NCI-H748 (cell line): Measurements from ENCODE around the gene CDC14B.
A peak's percentile ranks its signal among the peaks of the same experiment; 100 is the strongest.
"Not testable (repeated sequence)": the region's sequence is repeated elsewhere in the genome, so short reads cannot be mapped to it uniquely, and the experiment has no call there.

Source experiments
- DNase-seq: peaks from one replicate; lab custom pipeline; 2025; ENCODE audit not compliant: unreplicated experiment; lab: John Stamatoyannopoulos, UW

Gene CDC14B

DNA sequence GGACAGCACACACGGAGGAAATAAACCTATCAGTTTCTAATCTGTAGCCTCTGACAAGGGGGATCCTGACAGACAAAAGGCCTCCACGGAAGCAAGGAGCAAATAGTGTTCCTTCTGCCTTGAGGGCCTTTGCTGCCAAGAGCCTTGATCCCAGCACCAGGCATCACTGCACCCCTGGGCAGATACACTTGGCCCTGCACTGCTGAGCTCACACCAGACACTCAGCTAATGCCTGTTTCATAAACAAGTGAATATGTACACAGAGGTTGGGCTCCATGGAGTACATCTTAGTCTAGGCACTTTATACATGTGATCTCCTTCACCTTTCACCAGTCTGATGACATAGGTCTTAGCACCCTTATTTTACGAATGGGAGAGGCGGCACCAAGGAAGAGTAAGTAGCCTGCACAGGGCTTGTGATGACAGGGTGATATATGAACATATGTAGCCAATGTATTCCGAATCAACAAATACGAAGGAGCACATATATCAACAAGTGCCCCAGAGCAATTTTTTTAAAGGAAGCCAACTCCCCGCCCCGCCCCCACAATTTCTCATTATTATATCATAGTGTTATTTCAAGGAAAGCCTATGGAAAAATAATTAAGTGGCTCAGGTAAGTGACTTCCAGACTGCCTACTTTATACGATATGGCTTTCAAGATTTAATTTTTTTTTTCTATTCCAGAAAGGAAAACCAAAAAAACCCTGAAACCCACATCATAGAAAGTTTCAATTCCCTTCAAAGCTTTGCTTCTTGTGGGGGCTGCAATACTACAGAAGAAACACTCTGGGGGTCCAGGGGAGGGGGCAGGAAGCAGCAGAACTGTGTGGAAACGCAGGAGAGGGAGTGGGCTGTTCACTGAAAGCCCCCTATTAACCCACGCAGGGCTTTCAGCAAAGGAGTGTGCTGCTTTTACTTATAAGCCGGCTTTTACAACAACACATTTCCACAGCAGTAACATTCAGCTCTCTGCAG is 32.0 kb downstream of the CDC14B start:
- DNase-seq = no peak

- no peak for DNase-seq
These were observed 34.2 kb downstream of the CDC14B start for GRCh38 chr9:96585426-96585825.

- DNase-seq = not testable (repeated sequence)
These were observed 37.4 kb downstream of the CDC14B start for GRCh38 chr9:96582199-96582598.

- no peak for DNase-seq
These were observed 37.9 kb downstream of the CDC14B start for GRCh38 chr9:96581786-96582185.

- DNase-seq = no peak
These were observed 38.3 kb downstream of the CDC14B start for GRCh38 chr9:96581301-96581700.

- no peak for DNase-seq
These were observed 44.7 kb downstream of the CDC14B start for GRCh38 chr9:96574931-96575351.

GRCh38 chr9:96574455-96574854 is 45.2 kb downstream of the CDC14B start:
- DNase-seq = no peak

- peak; percentile 55 for DNase-seq
These were observed 52.4 kb downstream of the CDC14B start for GRCh38 chr9:96567203-96567700.

DNA sequence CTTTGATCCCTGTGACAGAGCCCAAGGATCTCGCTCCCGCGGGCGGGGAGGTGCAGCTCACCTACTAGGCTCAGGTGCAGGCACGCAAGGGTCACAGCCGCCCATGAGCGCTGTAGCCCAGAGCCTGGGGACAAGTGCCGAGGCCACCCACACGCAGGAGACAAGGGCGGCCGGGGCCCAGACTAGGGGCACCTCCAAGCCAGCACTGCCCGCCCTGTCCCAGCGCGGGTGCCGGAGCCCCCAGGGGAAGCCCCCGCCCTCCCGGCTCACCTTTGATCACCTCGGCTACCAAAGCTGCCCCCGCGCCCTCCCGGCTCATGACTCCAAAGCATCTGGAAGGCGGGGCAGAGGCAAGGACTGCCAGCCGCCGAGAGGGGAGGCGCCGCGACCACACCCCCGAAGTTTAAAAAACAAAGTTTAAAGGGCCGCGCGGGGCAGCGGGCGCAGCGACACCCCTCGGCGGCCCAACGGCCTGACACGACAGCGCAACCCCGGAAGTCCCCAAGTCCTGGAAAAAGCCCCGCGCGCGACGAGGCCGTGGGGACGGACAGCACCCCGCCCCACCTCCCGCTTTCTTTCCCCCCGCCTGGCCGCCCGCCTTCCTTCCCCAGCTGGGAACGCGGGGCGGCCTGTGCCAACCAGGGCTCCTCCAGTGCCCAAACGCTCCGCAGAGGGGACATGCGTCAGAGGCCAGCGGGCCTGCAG is 53.0 kb downstream of the CDC14B start:
- peak; percentile 55 for DNase-seq

DNA sequence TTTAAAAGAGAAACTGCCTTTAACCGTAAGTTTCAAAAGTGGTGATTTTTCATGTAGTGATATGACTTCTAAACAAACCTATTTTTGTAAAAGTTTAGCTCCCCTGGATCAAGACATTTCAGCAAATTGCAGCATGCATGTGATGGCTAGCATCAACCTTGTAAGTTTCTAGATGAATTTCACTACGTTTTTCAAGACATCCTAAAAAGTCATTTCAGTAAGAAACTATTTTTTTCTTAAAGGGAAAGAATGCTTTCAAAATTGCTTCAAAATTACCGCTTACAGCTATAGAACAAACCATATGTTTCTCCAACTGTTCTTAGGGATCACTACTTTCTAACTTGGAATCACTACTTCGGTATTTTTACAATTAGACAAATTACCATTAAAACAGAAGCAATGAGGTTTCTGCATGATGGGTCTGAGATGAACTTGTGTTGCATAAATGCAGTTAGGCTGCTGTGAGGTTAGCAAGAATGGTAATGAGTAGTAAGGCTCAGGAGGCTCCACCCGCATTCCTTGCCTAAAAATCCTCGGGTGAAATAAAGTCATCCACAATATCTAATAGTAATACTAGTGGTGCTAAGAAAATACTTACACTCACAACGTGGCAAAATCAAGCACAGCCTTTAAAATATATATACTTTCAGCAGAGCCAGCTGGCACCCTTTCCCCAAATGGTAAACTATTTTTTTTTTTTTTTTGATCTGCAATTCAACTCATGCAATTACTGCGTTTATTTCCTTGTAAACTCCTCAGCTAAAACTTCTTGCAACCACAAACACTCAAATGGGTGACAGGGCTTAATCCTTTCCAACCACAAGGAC is 53.8 kb downstream of the CDC14B start:
- no peak for DNase-seq

DNA sequence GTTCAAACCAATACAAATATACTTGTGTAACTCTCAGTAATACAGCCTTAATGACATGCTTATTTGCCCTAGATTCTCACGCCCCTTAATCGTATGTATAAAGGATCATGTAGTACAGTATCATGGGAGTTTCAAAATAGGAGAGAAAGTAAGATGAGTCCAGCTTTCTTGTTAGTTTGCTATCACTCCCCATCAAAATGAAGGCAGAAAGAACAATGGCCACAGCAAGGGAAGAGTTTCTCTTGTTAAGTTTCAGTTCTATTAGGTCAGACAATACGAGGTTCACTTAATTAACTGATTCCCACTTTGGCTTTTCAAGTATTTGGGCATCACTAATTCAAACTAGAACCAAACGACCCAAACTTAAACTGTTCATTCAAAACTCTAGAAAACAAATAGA is 55.4 kb downstream of the CDC14B start:
- DNase-seq = no peak

- DNase-seq = no peak
These were observed 60.2 kb downstream of the CDC14B start for GRCh38 chr9:96559339-96559943.

DNA sequence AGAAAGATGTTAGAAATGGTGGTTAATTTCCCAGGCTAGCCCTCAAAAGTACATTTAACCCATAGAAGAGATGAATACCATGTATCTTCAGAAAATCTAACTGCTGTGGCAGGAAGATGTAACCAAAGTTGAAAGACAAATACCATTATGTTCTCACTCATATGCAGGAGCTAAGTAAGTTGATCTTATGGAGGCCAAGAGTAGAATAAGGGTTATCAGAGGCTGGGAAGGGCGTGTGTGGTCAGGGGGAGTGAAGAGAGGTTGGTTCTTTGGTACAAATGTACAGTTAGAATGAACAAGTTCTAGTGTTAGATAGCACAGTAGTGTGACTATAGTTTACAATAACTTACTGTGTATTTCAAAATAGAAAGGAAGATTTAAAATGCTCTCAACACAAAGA is 61.7 kb downstream of the CDC14B start:
- DNase-seq = no peak

DNA sequence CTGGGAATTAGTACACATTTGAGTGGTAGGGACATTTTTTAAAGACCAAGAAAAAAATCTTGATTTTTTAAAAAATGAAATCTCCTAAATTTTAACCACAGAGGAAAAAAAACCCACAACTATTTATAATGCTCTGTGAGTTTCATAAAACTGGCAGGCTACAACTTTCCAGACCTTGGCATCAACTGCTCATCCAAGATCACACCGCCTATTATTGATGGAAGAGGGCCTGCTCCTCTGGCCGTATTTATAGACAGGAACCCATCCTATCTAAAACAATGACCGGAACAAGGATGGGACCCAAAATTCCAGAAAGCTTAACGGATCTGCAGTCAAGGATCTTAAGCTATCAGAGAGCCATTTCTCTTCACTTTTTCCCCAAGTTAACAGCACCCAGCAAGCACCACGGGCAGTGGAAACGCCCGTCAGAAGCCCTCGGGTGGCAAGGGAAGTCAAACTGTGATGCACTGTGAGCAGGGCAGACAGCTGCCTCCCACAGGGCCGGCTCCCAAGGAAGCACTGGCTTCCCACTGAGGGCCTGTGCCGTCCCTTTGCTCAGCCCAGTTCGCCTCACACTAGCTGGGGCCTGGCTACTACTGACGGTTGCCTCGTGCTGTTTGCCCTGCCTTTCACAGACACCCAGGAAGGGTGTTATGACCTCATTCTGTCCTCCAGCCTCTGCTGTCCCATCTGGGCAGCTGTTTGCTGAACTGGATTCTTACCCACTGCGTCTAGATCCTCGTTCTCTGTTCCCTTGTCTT is 62.8 kb downstream of the CDC14B start:
- DNase-seq = no peak

DNA sequence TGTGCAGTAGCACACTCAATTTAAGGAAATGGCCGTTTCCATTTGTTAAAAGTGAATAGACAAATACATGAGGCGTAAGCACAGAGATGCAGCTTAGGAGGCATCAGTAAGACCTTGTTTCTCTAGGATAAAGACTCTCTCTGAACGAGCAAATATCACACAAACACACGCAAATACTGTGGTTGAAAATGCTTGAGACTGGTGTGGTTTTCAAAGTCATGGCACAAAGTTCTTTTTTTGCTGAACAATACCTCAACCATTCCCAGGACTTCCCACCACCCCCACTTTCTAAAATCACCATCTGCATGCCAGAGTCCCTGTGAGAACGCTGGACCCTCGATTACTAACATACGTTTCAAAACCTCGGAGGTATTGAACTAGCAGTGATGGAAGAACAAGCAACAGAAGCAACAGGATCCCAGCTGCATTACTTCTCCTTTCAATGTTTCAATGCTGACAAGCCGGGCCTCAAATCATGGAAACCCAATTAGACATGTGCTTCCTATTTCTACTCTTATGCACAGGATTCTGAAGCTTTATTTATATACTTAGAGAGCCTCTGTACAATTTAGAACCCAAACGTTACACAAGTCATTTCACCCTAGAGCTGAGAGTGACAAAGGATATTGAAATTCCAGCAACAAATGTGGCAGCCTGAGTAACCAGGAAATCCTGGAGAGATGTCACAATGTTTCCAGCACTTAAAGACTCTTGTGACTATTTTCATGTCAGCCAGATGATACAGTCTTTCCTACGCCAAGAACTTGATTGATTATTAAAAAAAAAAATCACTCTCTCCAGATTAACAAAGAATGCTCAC is 63.9 kb downstream of the CDC14B start:
- no peak for DNase-seq

DNA sequence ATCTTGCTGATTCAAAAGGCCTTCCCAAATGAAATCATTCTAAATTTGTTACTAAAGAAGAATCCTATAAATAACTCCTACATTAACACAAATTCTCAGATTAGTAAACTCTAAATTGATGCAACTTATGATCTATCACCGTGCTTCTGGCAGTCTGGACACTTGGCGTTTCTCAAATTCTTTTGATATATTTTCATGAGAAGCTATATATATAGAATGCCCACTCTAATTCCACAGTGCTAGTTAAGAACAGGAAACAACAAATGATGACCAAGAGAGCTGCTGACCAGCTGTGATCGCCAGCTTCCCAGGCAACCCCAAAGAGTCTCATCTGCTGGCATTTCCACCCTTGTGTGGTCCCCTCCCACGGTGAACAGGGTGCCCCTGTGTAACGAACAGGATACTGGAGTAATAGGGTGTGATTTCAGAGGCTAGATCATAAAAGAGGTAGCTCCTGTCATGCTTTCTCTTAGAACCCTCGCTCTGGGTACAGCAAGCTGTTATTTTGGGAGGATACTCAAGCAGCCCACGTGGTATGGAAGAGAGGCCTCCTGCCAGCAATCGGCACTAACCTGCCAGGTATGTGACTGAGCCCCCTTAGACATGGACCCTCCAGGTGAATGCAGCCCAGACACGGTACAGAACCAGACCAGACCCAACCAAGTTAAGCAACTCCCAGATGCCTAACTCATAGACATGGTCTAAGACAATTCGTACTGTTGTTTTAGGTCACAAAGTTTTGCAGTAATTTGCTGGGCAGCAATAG is 64.7 kb downstream of the CDC14B start:
- no peak for DNase-seq

DNA sequence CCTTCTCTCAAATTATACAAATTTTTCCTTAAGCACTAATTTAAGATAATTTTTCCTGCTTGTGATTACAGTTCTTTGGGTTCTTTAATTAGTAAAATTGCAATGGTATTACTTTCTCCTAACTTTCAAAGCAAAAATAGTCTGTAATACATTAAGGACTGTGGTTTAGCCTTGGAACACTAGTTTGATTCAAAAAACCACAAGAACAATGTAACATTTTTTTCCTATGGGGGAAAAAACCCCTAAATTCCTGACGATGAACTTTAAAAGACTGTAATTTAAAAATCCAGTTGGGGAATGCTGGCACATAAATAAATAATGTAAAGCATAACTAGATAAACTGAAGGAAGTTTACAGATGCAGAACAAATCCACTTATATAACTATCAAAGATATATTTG is 65.3 kb downstream of the CDC14B start:
- DNase-seq = no peak

DNA sequence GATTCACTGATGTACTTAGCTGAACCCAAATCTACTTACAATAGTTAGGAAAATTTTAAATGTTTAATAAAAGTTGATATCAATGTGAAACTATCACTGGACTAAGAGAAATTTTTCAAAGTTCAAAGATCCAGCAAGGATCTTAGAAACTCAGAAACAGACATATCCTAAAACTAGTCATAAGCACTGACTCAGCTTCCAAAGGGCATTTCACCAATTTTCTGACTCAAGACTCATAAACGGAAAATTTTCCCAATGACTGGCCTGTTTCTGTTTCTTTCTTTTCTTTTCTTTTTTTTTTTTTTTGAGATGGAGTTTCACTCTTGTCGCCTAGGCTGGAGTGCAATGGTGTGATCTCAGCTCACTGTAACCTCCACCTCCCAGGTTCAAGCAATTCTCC is 66.6 kb downstream of the CDC14B start:
- DNase-seq = no peak
